Lower leg skin (tissue), 3 donors: Measurements from ENCODE around the gene KCNMB1.

Source experiments
- CTCF ChIP-seq, 3 donors: fragments of 450-650 bp; IDR thresholded peaks; one replicate each; pipeline ENCODE4 v1.5.1; 2016; ENCODE audit warnings: antibody characterized with exemption in 3 of 3, mild to moderate bottlenecking in 3 of 3, moderate library complexity in 2 of 3
- POLR2A ChIP-seq, 2 donors: fragments of 450-650 bp; IDR thresholded peaks; one replicate each; pipeline ENCODE4 v1.6.1; 2016 to 2017; ENCODE audit warnings: antibody characterized with exemption in 2 of 2, mild to moderate bottlenecking in 1 of 2, moderate library complexity in 1 of 2

GRCh38 chr5:170357955-170358444, 31.2 kb downstream of the KCNMB1 start:
- TF ChIP-seq CTCF (IDR thresholded peaks at IDR 0.05) (no peak), POLR2A (IDR thresholded peaks at IDR 0.05) (no peak)
